GM23338 (cell line): ENCODE data around the gene GRAMD4. TPM values are rescaled to one million over a fixed set of nuclear protein-coding genes. Genes with fewer than 3 reads are reported as not detected.

Experiments
- ATAC-seq: fragments of 200-7000 bp; cut with Tn5 transposase; 3 replicates; pipeline ENCODE4 v1.9.1; 2020
- DNase-seq: peaks from one replicate; pipeline ENCODE4 v3.0.0-alpha.2; 2015; ENCODE audit warnings: low spot score
- H2AFZ ChIP-seq: fragments of 200-600 bp; sonication (generic); 2 replicates; pipeline ENCODE4 v1.8.0; 2016; ENCODE audit warnings: antibody characterized with exemption, mild to moderate bottlenecking, moderate library complexity
- H3F3A ChIP-seq: fragments of 200-600 bp; sonication (generic); replicated peaks from 2 replicates; pipeline ENCODE4 v1.8.0; 2017; ENCODE audit warnings: antibody characterized with exemption, mixed run types, low read depth
- H3K27ac ChIP-seq: fragments of 200-600 bp; sonication (generic); 2 replicates; pipeline ENCODE4 v1.6.1; 2016; ENCODE audit warnings: low read depth
- H3K27me3 ChIP-seq: fragments of 200-600 bp; sonication (generic); 2 replicates; pipeline ENCODE4 v1.8.0; 2016; ENCODE audit warnings: mild to moderate bottlenecking, mixed run types, moderate library complexity; ENCODE audit not compliant: insufficient read depth
- H3K36me3 ChIP-seq: fragments of 200-600 bp; sonication (generic); 2 replicates; pipeline ENCODE4 v1.8.0; 2016; ENCODE audit warnings: mild to moderate bottlenecking; ENCODE audit not compliant: insufficient read depth
- H3K4me1 ChIP-seq: fragments of 200-600 bp; sonication (generic); 2 replicates; pipeline ENCODE4 v1.8.0; 2016; ENCODE audit warnings: mild to moderate bottlenecking, moderate library complexity; ENCODE audit not compliant: insufficient read depth
- H3K4me2 ChIP-seq: fragments of 200-600 bp; sonication (generic); 2 replicates; pipeline ENCODE4 v1.7.1; 2017; ENCODE audit warnings: mixed run types
- H3K4me3 ChIP-seq: fragments of 200-600 bp; sonication (generic); 2 replicates; pipeline ENCODE4 v1.6.1; 2016; ENCODE audit warnings: mixed run types
- H3K79me2 ChIP-seq: fragments of 200-600 bp; sonication (generic); replicated peaks from 2 replicates; pipeline ENCODE4 v1.8.0; 2017; ENCODE audit warnings: mild to moderate bottlenecking; ENCODE audit not compliant: insufficient read depth
- H3K9me2 ChIP-seq: fragments of 200-600 bp; sonication (generic); 2 replicates; pipeline ENCODE4 v1.8.0; 2017; ENCODE audit not compliant: insufficient read depth
- H4K20me1 ChIP-seq: fragments of 200-600 bp; sonication (generic); replicated peaks from 2 replicates; pipeline ENCODE4 v1.8.0; 2017; ENCODE audit warnings: mild to moderate bottlenecking; ENCODE audit not compliant: insufficient read depth
- H3K27ac Mint-ChIP-seq: 2 replicates; pipeline ENCODE4 v1.8.0; 2020; ENCODE audit warnings: inconsistent platforms, mild to moderate bottlenecking, moderate library complexity, mixed read lengths
- H3K27me3 Mint-ChIP-seq: 3 replicates; pipeline ENCODE4 v1.8.0; 2022; ENCODE audit warnings: low read depth, mild to moderate bottlenecking, moderate library complexity, mixed read lengths, inconsistent platforms; ENCODE audit not compliant: insufficient read depth, poor library complexity
- H3K36me3 Mint-ChIP-seq: 3 replicates; pipeline ENCODE4 v1.8.0; 2021; ENCODE audit warnings: low read depth, mild to moderate bottlenecking, inconsistent platforms, moderate library complexity, mixed read lengths
- H3K4me1 Mint-ChIP-seq: 3 replicates; pipeline ENCODE4 v1.8.0; 2020; ENCODE audit warnings: mild to moderate bottlenecking, inconsistent platforms, mixed read lengths
- H3K4me3 Mint-ChIP-seq: 3 replicates; pipeline ENCODE4 v1.8.0; 2021; ENCODE audit warnings: moderate library complexity, mild to moderate bottlenecking, inconsistent platforms, mixed read lengths
- H3K9me3 Mint-ChIP-seq: 3 replicates; pipeline ENCODE4 v1.8.0; 2020; ENCODE audit warnings: moderate library complexity, mild to moderate bottlenecking, inconsistent platforms, mixed read lengths
- CREB1 ChIP-seq: fragments of 250-450 bp; sonication (Bioruptor Pico); IDR thresholded peaks from 2 replicates; pipeline ENCODE4 v1.5.0; 2020; ENCODE audit warnings: low read depth, mild to moderate bottlenecking, moderate library complexity
- EZH2phosphoT487 ChIP-seq: fragments of 200-600 bp; sonication (generic); IDR thresholded peaks from one replicate; pipeline ENCODE4 v1.8.1; 2018; ENCODE audit warnings: antibody characterized with exemption; ENCODE audit not compliant: unreplicated experiment
- POLR2AphosphoS5 ChIP-seq: IDR thresholded peaks from 2 replicates; pipeline ENCODE4 v1.6.1; 2016; ENCODE audit warnings: antibody characterized with exemption, low read depth
- STAT1 ChIP-seq: IDR thresholded peaks from one replicate; pipeline ENCODE4 v1.6.1; 2016; ENCODE audit warnings: antibody characterized with exemption; ENCODE audit not compliant: unreplicated experiment
- ZNF114 ChIP-seq: fragments of 250-450 bp; sonication (Bioruptor Pico); IDR thresholded peaks from 2 replicates; pipeline ENCODE4 v1.5.0; 2020; ENCODE audit warnings: mild to moderate bottlenecking, moderate library complexity
- ZNF331 ChIP-seq: fragments of 250-450 bp; sonication (Bioruptor Pico); IDR thresholded peaks from 2 replicates; pipeline ENCODE4 v1.5.0; 2020; ENCODE audit warnings: low read depth, mild to moderate bottlenecking, moderate library complexity
- polyA plus RNA-seq: library from polyadenylated mRNA; unstranded; fragments of >200 nt; fragmentation: Nextera tagmentation; extraction: Ambion mirVana; gene quantifications from 2 replicates; pipeline ENCODE4 v1.2.1, GENCODE V29; 2016
- total RNA-seq: library from RNA; depleted of rRNA; stranded (reverse); fragments of >200 nt; shearing (Covaris generic); gene quantifications from 2 replicates; pipeline ENCODE4 v1.2.3, GENCODE V29; 2014
- TF ChIP-seq, protein P1 (sequence below): fragments of 250-450 bp; sonication (Bioruptor Pico); IDR thresholded peaks from 2 replicates; pipeline ENCODE4 v1.5.0; 2020; ENCODE audit warnings: mild to moderate bottlenecking, moderate library complexity
- TF ChIP-seq, protein P2 (sequence below): IDR thresholded peaks from 2 replicates; pipeline ENCODE4 v1.6.1; 2016; ENCODE audit warnings: antibody characterized with exemption
- TF ChIP-seq, protein P3 (sequence below): IDR thresholded peaks from one replicate; pipeline ENCODE4 v1.6.1; 2018; ENCODE audit warnings: antibody characterized with exemption; ENCODE audit not compliant: unreplicated experiment

The GRAMD4 gene
- total and polyA plus RNA-seq, 2 experiments from 2014 or later, result 2.7 to 81.8 TPM

DNA sequence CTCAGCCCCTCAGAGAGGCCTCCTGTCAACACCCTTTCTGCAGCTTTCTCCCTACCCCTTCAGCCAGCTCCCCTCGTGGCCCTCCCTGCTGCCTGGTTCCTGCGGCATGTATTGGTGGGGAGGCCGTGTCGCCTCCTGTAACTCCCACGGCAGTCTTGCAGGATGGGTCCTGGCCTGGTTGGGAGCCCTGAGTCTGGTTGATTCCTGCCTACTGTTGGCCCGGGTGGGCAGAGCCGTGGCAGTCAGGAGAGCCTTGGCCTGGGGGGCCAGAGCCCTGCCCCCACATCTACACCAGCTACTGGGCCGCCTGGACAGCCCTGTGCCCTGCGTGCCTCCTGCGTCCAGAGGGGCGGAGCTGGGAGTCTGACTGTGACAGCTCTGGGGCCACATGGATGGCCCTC, 30.3 kb upstream of the GRAMD4 start:
- H3K4me3 Mint-ChIP-seq, result no peak overlapping the region
- peak overlapping the region; percentile 59; the same call in 1 of the 2 replicates for H3K27ac Mint-ChIP-seq
- no peaks in the 10 kb centered on the region; the same call in none of the 2 replicates for H4K20me1 ChIP-seq
- peaks cover 10% of the 10 kb centered on the region for H3K27me3 Mint-ChIP-seq
- no peaks in the 10 kb centered on the region for H3F3A ChIP-seq
- peaks cover 41% of the 10 kb centered on the region for H3K4me1 Mint-ChIP-seq
- no peak overlapping the region for H3K4me3 ChIP-seq
- H3K27me3 ChIP-seq, result no peaks in the 10 kb centered on the region
- H3K4me2 ChIP-seq, result no peak overlapping the region
- H3K9me2 ChIP-seq, result no peaks in the 10 kb centered on the region
- DNase-seq (no peak), ATAC-seq (no peak)
- H3K4me1 ChIP-seq, result peaks cover 6% of the 10 kb centered on the region; the same call in 1 of the 2 replicates
- H3K36me3 ChIP-seq, result no peaks in the 10 kb centered on the region
- peaks cover 19% of the 10 kb centered on the region for H3K79me2 ChIP-seq
- H2AFZ ChIP-seq, result no peak overlapping the region
- no peaks in the 10 kb centered on the region for H3K36me3 Mint-ChIP-seq
- TF ChIP-seq ZNF114, result no peak
- no peak for TF ChIP-seq CREB1
- no peak for TF ChIP-seq ZNF331 (CRISPR knock-in tag)
- no peak for TF ChIP-seq STAT1
- no peak for TF ChIP-seq POLR2AphosphoS5
- H3K9me3 Mint-ChIP-seq, result no peaks in the 10 kb centered on the region
- no peak overlapping the region for H3K27ac ChIP-seq

DNA sequence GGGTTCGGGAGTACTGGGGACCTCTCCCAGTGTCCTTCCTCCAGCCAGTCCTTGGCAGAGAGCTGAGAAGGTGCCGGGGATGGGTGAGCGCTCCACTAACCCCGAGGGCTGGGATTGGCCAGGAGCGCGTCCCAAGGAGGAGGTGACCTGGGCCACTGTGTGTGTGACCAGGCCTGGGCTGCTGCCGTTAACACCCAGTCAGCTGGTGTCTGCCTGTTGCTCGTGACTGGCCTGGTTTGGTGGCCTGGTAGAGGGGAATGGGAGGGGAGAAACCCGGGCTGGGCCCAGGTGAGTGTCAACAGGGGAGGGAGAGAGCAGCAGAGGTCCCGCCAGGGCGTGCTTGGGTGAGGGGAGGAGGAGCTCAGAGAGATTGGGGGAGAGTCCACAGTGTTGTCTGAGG, 29.9 kb upstream of the GRAMD4 start:
- Histone ChIP-seq H4K20me1 (no peaks in the 10 kb centered on the region; the same call in 1 of the 2 replicates), H3K4me2 (no peak overlapping the region), H3F3A (no peaks in the 10 kb centered on the region), H3K4me1 (peaks cover 3% of the 10 kb centered on the region; the same call in 1 of the 2 replicates), H3K4me3 (no peak overlapping the region), H3K27ac (0 out of 2 replicates have a peak overlapping the region, but pooled peaks have one; percentile 39), H2AFZ (no peak overlapping the region), H3K36me3 (no peaks in the 10 kb centered on the region), H3K9me2 (no peaks in the 10 kb centered on the region), H3K27me3 (no peaks in the 10 kb centered on the region), H3K79me2 (peaks cover 14% of the 10 kb centered on the region)
- TF ChIP-seq, protein P1, sequence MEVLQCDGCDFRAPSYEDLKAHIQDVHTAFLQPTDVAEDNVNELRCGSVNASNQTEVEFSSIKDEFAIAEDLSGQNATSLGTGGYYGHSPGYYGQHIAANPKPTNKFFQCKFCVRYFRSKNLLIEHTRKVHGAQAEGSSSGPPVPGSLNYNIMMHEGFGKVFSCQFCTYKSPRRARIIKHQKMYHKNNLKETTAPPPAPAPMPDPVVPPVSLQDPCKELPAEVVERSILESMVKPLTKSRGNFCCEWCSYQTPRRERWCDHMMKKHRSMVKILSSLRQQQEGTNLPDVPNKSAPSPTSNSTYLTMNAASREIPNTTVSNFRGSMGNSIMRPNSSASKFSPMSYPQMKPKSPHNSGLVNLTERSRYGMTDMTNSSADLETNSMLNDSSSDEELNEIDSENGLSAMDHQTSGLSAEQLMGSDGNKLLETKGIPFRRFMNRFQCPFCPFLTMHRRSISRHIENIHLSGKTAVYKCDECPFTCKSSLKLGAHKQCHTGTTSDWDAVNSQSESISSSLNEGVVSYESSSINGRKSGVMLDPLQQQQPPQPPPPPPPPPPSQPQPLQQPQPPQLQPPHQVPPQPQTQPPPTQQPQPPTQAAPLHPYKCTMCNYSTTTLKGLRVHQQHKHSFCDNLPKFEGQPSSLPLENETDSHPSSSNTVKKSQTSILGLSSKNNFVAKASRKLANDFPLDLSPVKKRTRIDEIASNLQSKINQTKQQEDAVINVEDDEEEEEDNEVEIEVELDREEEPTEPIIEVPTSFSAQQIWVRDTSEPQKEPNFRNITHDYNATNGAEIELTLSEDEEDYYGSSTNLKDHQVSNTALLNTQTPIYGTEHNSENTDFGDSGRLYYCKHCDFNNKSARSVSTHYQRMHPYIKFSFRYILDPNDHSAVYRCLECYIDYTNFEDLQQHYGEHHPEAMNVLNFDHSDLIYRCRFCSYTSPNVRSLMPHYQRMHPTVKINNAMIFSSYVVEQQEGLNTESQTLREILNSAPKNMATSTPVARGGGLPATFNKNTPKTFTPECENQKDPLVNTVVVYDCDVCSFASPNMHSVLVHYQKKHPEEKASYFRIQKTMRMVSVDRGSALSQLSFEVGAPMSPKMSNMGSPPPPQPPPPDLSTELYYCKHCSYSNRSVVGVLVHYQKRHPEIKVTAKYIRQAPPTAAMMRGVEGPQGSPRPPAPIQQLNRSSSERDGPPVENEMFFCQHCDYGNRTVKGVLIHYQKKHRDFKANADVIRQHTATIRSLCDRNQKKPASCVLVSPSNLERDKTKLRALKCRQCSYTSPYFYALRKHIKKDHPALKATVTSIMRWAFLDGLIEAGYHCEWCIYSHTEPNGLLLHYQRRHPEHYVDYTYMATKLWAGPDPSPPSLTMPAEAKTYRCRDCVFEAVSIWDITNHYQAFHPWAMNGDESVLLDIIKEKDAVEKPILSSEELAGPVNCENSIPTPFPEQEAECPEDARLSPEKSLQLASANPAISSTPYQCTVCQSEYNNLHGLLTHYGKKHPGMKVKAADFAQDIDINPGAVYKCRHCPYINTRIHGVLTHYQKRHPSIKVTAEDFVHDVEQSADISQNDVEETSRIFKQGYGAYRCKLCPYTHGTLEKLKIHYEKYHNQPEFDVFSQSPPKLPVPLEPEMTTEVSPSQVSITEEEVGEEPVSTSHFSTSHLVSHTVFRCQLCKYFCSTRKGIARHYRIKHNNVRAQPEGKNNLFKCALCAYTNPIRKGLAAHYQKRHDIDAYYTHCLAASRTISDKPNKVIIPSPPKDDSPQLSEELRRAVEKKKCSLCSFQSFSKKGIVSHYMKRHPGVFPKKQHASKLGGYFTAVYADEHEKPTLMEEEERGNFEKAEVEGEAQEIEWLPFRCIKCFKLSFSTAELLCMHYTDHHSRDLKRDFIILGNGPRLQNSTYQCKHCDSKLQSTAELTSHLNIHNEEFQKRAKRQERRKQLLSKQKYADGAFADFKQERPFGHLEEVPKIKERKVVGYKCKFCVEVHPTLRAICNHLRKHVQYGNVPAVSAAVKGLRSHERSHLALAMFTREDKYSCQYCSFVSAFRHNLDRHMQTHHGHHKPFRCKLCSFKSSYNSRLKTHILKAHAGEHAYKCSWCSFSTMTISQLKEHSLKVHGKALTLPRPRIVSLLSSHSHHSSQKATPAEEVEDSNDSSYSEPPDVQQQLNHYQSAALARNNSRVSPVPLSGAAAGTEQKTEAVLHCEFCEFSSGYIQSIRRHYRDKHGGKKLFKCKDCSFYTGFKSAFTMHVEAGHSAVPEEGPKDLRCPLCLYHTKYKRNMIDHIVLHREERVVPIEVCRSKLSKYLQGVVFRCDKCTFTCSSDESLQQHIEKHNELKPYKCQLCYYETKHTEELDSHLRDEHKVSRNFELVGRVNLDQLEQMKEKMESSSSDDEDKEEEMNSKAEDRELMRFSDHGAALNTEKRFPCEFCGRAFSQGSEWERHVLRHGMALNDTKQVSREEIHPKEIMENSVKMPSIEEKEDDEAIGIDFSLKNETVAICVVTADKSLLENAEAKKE (CRISPR knock-in tag), result no peak
- TF ChIP-seq EZH2phosphoT487 (no peak), ZNF331 (CRISPR knock-in tag) (no peak), STAT1 (no peak), CREB1 (no peak), POLR2AphosphoS5 (no peak)
- TF ChIP-seq, protein P2, sequence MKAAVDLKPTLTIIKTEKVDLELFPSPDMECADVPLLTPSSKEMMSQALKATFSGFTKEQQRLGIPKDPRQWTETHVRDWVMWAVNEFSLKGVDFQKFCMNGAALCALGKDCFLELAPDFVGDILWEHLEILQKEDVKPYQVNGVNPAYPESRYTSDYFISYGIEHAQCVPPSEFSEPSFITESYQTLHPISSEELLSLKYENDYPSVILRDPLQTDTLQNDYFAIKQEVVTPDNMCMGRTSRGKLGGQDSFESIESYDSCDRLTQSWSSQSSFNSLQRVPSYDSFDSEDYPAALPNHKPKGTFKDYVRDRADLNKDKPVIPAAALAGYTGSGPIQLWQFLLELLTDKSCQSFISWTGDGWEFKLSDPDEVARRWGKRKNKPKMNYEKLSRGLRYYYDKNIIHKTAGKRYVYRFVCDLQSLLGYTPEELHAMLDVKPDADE, result no peak
- TF ChIP-seq, protein P3, sequence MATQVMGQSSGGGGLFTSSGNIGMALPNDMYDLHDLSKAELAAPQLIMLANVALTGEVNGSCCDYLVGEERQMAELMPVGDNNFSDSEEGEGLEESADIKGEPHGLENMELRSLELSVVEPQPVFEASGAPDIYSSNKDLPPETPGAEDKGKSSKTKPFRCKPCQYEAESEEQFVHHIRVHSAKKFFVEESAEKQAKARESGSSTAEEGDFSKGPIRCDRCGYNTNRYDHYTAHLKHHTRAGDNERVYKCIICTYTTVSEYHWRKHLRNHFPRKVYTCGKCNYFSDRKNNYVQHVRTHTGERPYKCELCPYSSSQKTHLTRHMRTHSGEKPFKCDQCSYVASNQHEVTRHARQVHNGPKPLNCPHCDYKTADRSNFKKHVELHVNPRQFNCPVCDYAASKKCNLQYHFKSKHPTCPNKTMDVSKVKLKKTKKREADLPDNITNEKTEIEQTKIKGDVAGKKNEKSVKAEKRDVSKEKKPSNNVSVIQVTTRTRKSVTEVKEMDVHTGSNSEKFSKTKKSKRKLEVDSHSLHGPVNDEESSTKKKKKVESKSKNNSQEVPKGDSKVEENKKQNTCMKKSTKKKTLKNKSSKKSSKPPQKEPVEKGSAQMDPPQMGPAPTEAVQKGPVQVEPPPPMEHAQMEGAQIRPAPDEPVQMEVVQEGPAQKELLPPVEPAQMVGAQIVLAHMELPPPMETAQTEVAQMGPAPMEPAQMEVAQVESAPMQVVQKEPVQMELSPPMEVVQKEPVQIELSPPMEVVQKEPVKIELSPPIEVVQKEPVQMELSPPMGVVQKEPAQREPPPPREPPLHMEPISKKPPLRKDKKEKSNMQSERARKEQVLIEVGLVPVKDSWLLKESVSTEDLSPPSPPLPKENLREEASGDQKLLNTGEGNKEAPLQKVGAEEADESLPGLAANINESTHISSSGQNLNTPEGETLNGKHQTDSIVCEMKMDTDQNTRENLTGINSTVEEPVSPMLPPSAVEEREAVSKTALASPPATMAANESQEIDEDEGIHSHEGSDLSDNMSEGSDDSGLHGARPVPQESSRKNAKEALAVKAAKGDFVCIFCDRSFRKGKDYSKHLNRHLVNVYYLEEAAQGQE, result no peak
- H3K27ac Mint-ChIP-seq, result no peak overlapping the region; the same call in 1 of the 2 replicates
- peaks cover 5% of the 10 kb centered on the region for H3K27me3 Mint-ChIP-seq
- H3K9me3 Mint-ChIP-seq, result no peaks in the 10 kb centered on the region
- DNase-seq (no peak), ATAC-seq (no peak)
- no peaks in the 10 kb centered on the region for H3K36me3 Mint-ChIP-seq
- no peak overlapping the region for H3K4me3 Mint-ChIP-seq
- peaks cover 38% of the 10 kb centered on the region for H3K4me1 Mint-ChIP-seq
